ENCODE results near the gene PHTF2.

- TF ChIP-seq CTCF (IDR thresholded peaks at IDR 0.05; ENCODE audit: borderline replicate concordance, extremely low read depth, low read length, poor library complexity, severe bottlenecking) (no peak), EZH2 (IDR thresholded peaks at IDR 0.05; ENCODE audit: borderline replicate concordance, low read depth, low read length, severe bottlenecking) (no peak)
Observed at GRCh38 chr7:77993838-77994237, 195.3 kb downstream of the PHTF2 start.

All from DND-41 (cell line).